ENCODE measurements around the gene CLNK.

- no peak for TF ChIP-seq BHLHE40 (IDR thresholded peaks at IDR 0.05; ENCODE audit: borderline replicate concordance)
- TF ChIP-seq TARDBP (IDR thresholded peaks at IDR 0.05): no peak
- no peak for TF ChIP-seq PKNOX1 (IDR thresholded peaks at IDR 0.05)
- no peak for TF ChIP-seq SP1 (IDR thresholded peaks at IDR 0.05)
- TF ChIP-seq ELF4 (IDR thresholded peaks at IDR 0.05): no peak
- TF ChIP-seq FOXM1 (IDR thresholded peaks at IDR 0.05; ENCODE audit: borderline replicate concordance): no peak
- no peak for TF ChIP-seq NFRKB (IDR thresholded peaks at IDR 0.05)
- no peak for TF ChIP-seq ZNF384 (IDR thresholded peaks at IDR 0.05)
Observed at GRCh38 chr4:10731690-10732089, 47.1 kb upstream of the CLNK start.
